Adrenal gland (tissue), 5 donors: Measurements from ENCODE around the gene PRPF4.

Experiments
- CTCF ChIP-seq, 6 experiments: fragments of 450-650 bp in 4 of 6; fragments of 200-600 bp in 2 of 6; sonication (generic) in 1 of 6; IDR thresholded peaks; 1 replicate in 5 of 6; 2 replicates in 1 of 6; pipeline versions ENCODE4 v1.5.1 to v1.8.0; 2016 to 2021; ENCODE audit warnings: antibody characterized with exemption in 6 of 6, mild to moderate bottlenecking in 2 of 6, moderate library complexity in 1 of 6
- POLR2A ChIP-seq, 2 donors: fragments of 450-650 bp; IDR thresholded peaks; one replicate each; pipeline ENCODE4 v1.6.1; 2017; ENCODE audit warnings: antibody characterized with exemption in 2 of 2, mild to moderate bottlenecking in 2 of 2, moderate library complexity in 1 of 2
- donor health status: DM: no; HTN: no; CAD: no.

DNA sequence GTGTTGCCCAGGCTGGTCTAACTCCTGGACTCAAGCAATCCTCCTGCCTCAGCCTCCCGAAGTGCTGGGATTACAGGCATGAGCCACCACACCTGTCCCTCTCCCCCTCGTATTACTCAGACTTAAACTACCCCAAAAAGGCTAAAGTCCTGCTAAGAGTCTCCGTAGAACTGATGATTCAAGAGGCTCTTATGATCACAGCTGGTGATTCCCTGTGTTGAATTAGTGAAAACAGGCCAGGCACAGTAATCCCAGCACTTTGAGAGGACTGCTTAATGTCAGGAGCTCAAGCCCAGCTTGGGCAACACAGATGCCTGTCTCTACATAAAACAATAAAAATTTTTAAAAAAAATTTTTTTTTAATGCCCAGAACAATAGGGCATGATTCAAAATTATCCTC, 9.3 kb upstream of the PRPF4 start:
- TF ChIP-seq CTCF (IDR thresholded peaks at IDR 0.05) (no peak), POLR2A (IDR thresholded peaks at IDR 0.05) (no peak)
